GM08714 (cell line): ENCODE measurements around the gene RNF148.

Experiments
- H3K4me3 ChIP-seq: fragments of 200-500 bp; sonication (Bioruptor generic); 2 replicates; pipeline ENCODE4 v1.5.1; 2014; ENCODE audit warnings: mild to moderate bottlenecking, low read length, inconsistent platforms
- ZNF274 ChIP-seq: IDR thresholded peaks from 2 replicates; pipeline ENCODE4 v1.6.1; 2012; ENCODE audit warnings: mild to moderate bottlenecking, low read depth, low read length

Gene RNF148, protein sequence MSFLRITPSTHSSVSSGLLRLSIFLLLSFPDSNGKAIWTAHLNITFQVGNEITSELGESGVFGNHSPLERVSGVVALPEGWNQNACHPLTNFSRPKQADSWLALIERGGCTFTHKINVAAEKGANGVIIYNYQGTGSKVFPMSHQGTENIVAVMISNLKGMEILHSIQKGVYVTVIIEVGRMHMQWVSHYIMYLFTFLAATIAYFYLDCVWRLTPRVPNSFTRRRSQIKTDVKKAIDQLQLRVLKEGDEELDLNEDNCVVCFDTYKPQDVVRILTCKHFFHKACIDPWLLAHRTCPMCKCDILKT

DNA sequence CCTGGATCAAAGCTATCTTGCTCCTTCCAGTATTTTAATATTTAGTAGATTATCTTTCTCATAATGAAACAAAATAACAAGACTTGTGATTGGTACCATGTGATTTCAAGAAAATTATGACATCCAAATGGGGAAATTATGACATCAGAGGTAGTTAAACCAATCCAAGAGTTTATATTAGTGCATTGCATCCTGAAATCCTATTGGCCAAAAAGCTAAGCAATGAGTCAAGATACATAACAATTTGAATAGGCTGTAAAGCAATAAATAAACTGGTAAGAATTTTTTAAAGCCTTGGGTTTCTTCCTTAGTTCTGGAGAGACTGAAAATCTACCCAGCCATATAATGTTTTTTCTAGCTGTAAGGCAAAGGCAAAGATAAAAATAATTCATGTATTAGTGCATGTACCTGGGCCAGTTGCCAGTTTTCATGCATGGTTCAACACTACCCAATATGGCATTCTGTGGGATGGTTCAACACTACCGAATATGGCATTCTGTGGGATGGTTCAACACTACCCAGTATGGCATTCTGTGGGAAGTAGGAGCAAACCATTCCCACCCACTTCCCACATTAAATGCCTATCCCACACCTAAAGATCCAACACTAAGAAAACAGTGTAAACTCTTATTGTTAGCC lies at the start of gene RNF148:
TSS of gene RNF148 (minus strand) at position 51 of the 639 bp plus-strand sequence. CDS start 172 bp downstream, outside the sequence.
- no peak for TF ChIP-seq ZNF274

DNA sequence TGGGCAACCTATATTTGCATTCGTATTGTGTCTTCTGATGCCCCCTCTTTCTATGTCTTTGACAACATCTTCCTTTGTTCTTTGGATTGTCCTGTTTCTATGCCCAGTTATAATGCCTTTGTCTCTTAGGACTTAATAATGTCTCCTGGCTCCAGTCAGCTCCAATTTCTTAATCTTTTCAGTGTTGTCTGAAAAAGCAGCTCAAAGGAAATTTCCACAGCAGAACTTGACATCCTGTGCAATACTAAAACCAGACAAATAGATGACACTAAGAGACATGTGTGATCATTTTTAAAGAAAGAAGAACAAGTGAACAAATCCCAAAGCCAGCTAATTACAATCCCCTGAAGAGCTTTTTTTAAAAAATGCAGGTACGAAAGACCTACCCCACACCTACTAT lies 47.7 kb upstream of the RNF148 start:
- H3K4me3 ChIP-seq: no peak overlapping the region
- no peak for TF ChIP-seq ZNF274

More for the DNA sequence above, at the start of gene RNF148:
- H3K4me3 ChIP-seq: no peak within 1 kb of the TSS

DNA sequence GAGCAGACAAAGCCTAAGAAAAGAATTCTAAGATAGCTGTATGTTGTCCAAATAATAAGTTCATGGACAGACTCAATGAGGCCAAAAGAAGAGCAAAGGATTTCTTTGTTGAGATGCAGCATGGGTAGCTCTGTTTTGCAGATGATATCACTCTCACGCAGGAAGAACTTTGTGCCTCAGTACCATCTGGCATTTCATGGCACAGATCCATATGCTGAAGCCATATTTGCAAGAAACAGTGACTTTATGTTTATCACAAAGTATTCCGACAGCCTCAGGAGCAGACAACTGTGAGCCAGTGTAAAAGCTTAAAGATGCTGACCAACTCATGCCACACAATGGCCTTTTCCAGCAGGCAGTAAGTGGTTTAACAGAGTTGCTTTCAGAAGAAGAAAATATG lies 45.5 kb upstream of the RNF148 start:
- H3K4me3 ChIP-seq: no peak overlapping the region
- TF ChIP-seq ZNF274: no peak

DNA sequence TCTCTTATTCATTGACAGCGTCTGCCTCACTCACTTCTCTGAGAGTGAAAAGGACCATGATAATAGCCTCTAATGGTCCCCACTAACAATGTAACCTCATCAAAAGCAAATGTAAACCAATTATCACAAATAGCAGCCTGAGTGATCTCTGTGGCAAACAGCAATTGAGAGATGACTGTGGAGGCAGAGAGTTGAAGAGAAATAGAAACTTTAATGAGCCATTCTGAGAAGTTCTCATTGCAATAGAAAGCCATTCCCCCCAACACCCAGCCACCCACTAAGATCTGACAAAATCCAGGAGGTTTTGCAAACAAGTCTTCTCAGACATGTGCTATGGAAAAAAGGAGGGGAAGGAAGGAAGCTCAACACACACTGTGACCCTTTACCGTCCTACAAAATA lies 44.2 kb upstream of the RNF148 start:
- TF ChIP-seq ZNF274: no peak
- H3K4me3 ChIP-seq: no peak overlapping the region

DNA sequence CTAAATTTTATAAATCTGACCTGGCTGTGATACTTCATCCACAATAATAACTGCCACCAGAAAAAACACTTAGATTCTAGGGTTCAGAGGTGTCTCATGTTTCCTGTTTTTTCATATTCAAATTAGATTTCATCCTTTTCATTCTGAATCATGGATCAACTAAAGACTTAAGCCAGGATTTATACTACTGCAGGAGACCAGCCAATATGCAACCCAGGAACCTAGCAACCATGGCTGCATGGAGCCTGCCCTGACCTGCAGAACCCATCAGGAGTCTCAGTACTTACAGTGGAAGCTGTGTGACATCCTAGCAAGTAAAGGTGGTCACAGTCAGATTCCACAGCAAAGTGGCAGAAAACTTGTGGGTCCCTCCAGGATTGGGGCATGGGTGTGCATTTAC lies 40.5 kb upstream of the RNF148 start:
- TF ChIP-seq ZNF274: no peak
- no peak overlapping the region for H3K4me3 ChIP-seq

DNA sequence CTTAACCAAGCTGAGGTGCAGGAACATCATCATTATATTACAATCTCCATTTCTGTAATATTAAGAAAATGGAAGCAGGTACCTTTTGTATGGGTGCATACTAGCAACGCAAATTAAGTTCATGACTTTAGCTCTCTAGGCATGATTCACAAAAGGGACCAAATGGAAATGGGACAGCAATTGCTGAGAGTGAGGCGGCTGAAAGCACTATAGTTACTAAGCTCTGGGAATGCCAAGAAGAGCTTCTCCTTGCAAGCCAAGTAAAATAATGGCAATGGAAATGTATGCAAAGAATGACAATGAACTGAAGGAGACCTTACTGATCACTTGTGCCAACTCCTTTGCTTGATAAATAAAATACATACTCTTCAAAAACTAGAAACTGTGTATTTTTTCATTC lies 36.2 kb upstream of the RNF148 start:
- H3K4me3 ChIP-seq: no peak overlapping the region
- TF ChIP-seq ZNF274: no peak

DNA sequence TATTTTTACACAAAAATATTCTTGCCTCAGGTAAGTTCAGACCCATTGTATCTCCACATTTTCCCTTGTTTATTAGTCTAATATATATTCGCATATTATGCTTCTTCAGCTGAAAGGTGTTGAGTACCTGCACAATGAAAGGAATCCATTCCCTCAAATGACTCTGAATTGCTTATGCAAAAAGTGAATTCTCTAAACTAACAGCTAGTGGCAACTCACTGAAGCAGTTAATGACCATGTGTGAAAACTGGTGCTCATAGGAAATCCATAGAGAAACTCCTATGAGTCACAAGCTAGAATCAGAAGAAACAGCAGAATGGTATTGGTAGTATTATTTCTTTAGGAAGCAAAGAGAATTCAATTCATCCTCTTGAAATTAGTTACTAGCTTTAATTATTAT lies 33.5 kb upstream of the RNF148 start:
- no peak for TF ChIP-seq ZNF274
- no peak overlapping the region for H3K4me3 ChIP-seq

DNA sequence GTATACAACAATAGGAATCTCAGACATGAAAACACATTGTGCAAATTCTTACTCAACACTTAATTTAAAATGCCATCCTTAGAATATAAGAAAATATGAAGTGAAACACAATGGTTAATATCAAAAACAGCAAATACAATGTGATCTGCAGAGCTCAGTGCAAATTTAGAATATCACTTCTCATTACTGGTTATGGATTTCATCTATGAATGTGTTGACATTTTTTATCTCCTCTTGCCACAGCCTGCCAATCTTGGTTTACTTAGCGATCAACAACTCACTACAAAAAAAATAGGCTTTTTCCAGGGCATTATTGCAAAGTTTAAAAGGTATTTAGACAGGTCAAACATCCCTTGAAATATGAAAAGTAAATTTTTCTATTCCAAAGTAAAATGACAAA lies 25.0 kb upstream of the RNF148 start:
- H3K4me3 ChIP-seq: no peak overlapping the region
- no peak for TF ChIP-seq ZNF274

DNA sequence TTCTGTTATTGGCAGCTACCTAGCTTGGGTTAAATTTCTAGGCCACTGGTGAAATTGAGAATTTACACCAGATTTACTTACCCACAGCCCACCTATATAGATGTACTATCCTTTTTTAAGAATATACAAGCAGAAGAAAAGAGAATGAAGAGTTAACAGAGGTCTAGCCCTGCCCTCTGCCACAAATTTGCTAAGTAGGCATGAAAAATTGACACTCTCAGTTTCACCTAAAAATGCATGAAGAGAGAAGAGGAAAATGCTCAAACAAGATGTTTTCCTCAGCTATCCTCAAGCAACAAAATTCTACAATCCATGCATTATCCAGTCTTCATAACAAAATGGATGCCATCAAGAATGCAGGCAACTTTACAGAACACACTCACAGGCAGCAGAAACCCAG lies 24.6 kb upstream of the RNF148 start:
- H3K4me3 ChIP-seq: no peak overlapping the region
- TF ChIP-seq ZNF274: no peak

DNA sequence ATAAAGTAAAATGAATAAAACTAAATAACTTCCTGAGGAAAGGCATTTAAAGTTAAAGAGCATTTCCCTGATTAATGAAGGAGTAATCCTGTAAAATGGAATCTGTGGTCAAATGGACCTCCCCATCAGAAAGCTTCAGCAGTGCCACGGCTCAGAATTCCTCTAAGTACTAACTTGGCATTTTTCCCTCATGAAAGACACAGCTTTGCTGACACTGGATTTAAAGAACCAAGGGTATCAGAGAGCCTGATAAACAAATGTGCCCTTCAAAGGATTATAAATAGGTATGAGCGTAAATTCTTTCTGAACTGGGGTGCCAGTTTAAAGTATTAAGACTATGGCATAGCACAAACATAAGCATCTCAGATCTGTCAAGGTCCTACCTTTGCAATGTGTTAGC lies 24.2 kb upstream of the RNF148 start:
- no peak overlapping the region for H3K4me3 ChIP-seq
- no peak for TF ChIP-seq ZNF274

DNA sequence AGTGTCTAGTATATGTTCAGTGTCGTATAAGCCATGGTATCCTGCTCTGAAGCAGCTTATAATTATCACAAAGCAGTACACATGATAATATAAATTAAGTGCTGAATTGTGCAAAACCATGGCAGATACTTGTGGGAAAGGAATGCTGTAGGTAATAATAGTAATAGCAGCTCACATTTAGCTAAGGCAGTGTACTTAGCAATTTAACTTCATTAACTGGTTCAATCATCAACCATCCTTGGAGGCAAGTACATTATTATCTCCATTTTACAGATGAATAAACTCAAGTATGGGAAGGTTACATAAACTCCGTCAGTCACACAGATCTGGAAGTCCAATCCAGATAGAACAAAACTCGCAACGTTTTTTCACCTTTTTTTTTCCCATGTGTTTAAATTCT lies 21.6 kb upstream of the RNF148 start:
- TF ChIP-seq ZNF274: no peak
- H3K4me3 ChIP-seq: no peak overlapping the region

DNA sequence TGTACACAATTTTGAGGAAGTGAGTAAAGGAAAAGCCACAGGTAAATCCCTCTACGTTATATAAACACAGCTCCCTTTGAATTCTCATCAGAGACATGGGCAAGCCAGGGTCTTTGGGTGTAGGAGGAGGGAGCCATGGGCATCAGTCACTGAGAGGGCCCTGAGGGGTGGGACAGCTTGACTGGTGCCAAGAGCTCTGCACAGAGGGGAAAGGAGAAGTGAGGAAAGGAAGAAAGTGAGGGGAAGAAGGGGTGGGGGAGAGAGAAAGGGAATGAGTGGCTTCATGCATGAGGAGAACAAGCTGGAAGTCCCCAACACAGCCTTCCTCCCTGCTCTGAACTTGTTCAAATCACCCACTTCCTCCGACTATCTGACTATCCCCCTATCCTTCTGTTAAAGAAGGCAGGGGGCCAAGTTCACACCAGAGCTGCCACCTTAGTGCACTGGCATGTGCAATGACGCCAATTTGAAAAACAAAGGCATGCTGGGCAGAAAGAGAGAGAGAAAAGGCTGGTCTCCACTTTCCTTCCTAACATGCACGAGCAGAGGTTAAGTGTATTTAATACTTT lies 16.4 kb upstream of the RNF148 start:
- no peak overlapping the region for H3K4me3 ChIP-seq
- TF ChIP-seq ZNF274: no peak

DNA sequence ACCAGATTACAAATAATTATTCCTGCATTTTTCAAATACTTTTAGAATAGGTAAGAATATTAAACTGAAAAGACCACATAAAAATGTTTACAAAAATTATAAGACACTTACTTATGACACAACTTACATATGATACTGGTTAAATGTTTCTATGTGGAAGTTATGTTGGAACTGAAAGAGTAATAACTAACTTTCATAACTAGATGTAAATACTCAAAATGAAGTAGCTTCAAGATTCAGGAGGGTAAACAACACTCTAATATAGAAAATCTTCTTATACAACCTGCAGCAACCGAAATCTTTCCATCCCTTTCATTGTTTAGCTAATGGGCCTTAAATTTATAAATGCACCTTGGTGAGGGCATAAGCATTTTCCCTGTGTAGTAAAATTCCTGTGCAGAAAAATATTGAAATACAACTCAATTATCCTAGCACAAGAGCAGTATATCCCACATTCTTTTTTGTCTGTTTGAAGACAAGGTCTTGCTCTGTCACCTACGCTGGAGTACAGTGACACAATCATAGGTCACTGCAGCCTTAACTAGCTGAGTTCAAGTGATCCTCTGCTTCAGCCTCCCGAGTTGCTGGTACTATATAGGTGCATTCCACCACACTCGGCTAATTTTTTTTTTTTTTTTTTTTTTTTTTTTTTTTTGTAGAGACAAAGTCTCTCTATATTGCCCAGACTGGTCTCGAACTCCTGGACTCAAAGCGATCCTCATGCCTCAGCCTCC lies 14.8 kb upstream of the RNF148 start:
- H3K4me3 ChIP-seq: no peak overlapping the region
- TF ChIP-seq ZNF274: no peak

DNA sequence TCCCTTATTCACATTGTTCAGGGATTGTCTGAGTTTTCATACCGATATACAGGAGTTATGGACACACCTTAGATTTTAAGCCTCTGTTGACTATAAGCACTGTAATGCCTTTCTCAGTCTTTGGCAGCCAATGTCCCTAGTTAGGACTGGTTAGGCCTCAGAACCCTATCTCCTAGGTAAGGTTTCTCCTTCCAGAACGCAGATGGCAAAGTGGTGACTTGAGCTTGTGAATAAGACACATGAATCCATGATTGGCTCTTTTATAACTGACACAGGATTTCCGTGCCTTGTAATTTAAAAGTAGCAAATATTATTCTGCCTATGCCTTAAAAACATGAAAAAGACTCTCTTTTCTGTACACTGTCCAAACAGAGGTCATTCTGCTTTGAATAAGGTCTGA lies 12.5 kb upstream of the RNF148 start:
- no peak for TF ChIP-seq ZNF274
- no peak overlapping the region for H3K4me3 ChIP-seq

DNA sequence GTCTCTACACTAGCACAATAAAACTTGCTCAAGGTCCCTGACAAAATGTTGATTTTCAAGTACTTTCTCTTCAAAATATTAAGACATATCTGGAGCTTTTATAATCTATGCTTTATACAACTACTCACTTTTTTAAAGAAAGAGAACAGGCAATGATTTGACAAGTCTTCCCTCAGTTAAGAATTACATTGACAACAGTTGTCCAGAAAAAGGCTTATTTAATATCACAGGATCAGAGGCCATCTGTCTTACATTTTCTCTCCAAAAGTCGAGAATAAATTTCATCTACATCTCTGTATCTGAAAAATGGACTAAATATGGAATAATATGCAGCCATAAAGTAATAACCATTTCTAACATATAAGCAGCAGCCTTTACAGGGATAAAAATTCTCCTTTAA lies 8.2 kb upstream of the RNF148 start:
- no peak for TF ChIP-seq ZNF274
- no peak overlapping the region for H3K4me3 ChIP-seq
